Endothelial cell of umbilical vein (primary cell): Measurements from ENCODE around the gene AGBL5. TPM values are rescaled to one million over a fixed set of nuclear protein-coding genes. Genes with fewer than 3 reads are reported as not detected.
"Not testable (repeated sequence)": the region's sequence is repeated elsewhere in the genome, so short reads cannot be mapped to it uniquely, and the experiment has no call there.

Experiments used
- BruUV-seq: library from RNA; stranded (reverse); fragments of 400-500 nt; replicated peaks from 2 replicates; lab custom pipeline; 2021; lab: Mats Ljungman, UMichigan
- CTCF ChIA-PET: fragments of 300-600, 350-600 bp; sonication (Branson Sonifier 250); formaldehyde crosslinking; loops from one replicate; lab custom pipeline; 2021; ENCODE audit warnings: antibody characterized with exemption, inconsistent platforms; lab: Charles Lee
- POLR2A ChIA-PET: fragments of 300-600, 350-600 bp; sonication (Branson Sonifier 250); formaldehyde crosslinking; loops from one replicate; lab custom pipeline; 2021; ENCODE audit warnings: antibody characterized with exemption, inconsistent platforms; lab: Charles Lee
- DNase-seq: peaks from one replicate; pipeline ENCODE4 v3.0.0-alpha.2; 2011; ENCODE audit warnings: low read depth, low spot score
- FAIRE-seq: peaks from 2 replicates; lab custom pipeline; 2011; peaks lifted over from hg19 to GRCh38; lab: Jason Lieb, UNC
- H2AFZ ChIP-seq: 2 replicates; pipeline ENCODE4 v1.6.0; 2012; ENCODE audit warnings: low read depth, low read length, control low read depth, inconsistent platforms
- H3K27ac ChIP-seq: 2 replicates; pipeline ENCODE4 v1.5.1; 2011; ENCODE audit warnings: low read depth, mild to moderate bottlenecking, control low read depth, low read length, moderate library complexity; ENCODE audit not compliant: insufficient read depth
- H3K27me3 ChIP-seq, 2 experiments: 2 replicates each; pipeline versions ENCODE4 v1.6.0 to v1.6.1; 2011; ENCODE audit warnings: low read length in 2 of 2, mixed read lengths in 1 of 2; ENCODE audit not compliant: control insufficient read depth in 2 of 2, insufficient read depth in 2 of 2
- H3K36me3 ChIP-seq, 2 experiments: 2 replicates in 1 of 2; 3 replicates in 1 of 2; pipeline ENCODE4 v1.5.1; 2011; ENCODE audit warnings: low read length in 2 of 2, mild to moderate bottlenecking in 1 of 2, moderate library complexity in 1 of 2; ENCODE audit not compliant: control insufficient read depth in 2 of 2, insufficient read depth in 2 of 2; ENCODE audit errors: extremely low read depth in 1 of 2
- H3K4me1 ChIP-seq: 3 replicates; pipeline ENCODE4 v1.5.1; 2011; ENCODE audit warnings: mild to moderate bottlenecking, low read length; ENCODE audit not compliant: control insufficient read depth, insufficient read depth; ENCODE audit errors: extremely low read depth
- H3K4me2 ChIP-seq: 2 replicates; pipeline ENCODE4 v1.6.1; 2011; ENCODE audit warnings: low read length, control low read depth, mixed read lengths; ENCODE audit not compliant: insufficient read depth
- H3K4me3 ChIP-seq, 3 experiments: fragments of 200-600 bp in 1 of 3; sonication (generic), shearing (Covaris generic) in 1 of 3; replicated peaks in 1 of 3; 2 replicates each; pipeline ENCODE4 v1.5.1; 2011 to 2016; ENCODE audit warnings: control low read depth in 3 of 3, low read length in 3 of 3, mild to moderate bottlenecking in 2 of 3, inconsistent platforms in 1 of 3, low read depth in 1 of 3, moderate library complexity in 1 of 3; ENCODE audit not compliant: insufficient read depth in 1 of 3
- H3K79me2 ChIP-seq: 2 replicates; pipeline ENCODE4 v1.6.0; 2012; ENCODE audit warnings: low read length, inconsistent platforms; ENCODE audit not compliant: control insufficient read depth, insufficient read depth
- H3K9ac ChIP-seq: replicated peaks from 2 replicates; pipeline ENCODE3; 2011; ENCODE audit warnings: low read length, control low read depth; ENCODE audit not compliant: insufficient read depth; ENCODE audit errors: extremely low read depth
- H3K9me1 ChIP-seq: replicated peaks from 3 replicates; pipeline ENCODE4 v1.6.0; 2011; ENCODE audit warnings: mild to moderate bottlenecking, low read length; ENCODE audit not compliant: control insufficient read depth, insufficient read depth; ENCODE audit errors: extremely low read depth
- H3K9me3 ChIP-seq: replicated peaks from 2 replicates; pipeline ENCODE4 v1.5.1; 2012; ENCODE audit warnings: low read length, inconsistent platforms; ENCODE audit not compliant: control insufficient read depth, insufficient read depth
- H4K20me1 ChIP-seq: replicated peaks from 2 replicates; pipeline ENCODE3; 2011; ENCODE audit warnings: mild to moderate bottlenecking, low read length; ENCODE audit not compliant: control insufficient read depth, insufficient read depth; ENCODE audit errors: extremely low read depth
- CTCF ChIP-seq, 2 donors: IDR thresholded peaks; 1 replicate in 1 of 2; 2 replicates in 1 of 2; pipeline ENCODE4 v1.5.1; 2011; ENCODE audit warnings: low read length in 2 of 2, mild to moderate bottlenecking in 2 of 2, moderate library complexity in 2 of 2, control low read depth in 1 of 2, inconsistent platforms in 1 of 2, low read depth in 1 of 2; ENCODE audit not compliant: insufficient read depth in 1 of 2; ENCODE audit errors: extremely low read depth in 1 of 2
- EZH2 ChIP-seq: IDR thresholded peaks from 2 replicates; pipeline ENCODE4 v1.6.1; 2012; ENCODE audit warnings: borderline replicate concordance, low read depth, mild to moderate bottlenecking, moderate library complexity, low read length, inconsistent platforms; ENCODE audit not compliant: severe bottlenecking
- FOS ChIP-seq: IDR thresholded peaks from 2 replicates; pipeline ENCODE4 v1.6.1; 2011; ENCODE audit warnings: mild to moderate bottlenecking, low read length, moderate library complexity, borderline replicate concordance; ENCODE audit not compliant: insufficient read depth
- GATA2 ChIP-seq: IDR thresholded peaks from 2 replicates; pipeline ENCODE4 v1.7.0; 2011; ENCODE audit warnings: low read depth, mild to moderate bottlenecking, moderate library complexity, mixed read lengths, low read length; ENCODE audit not compliant: insufficient read length, insufficient read depth
- JUN ChIP-seq: IDR thresholded peaks from 2 replicates; pipeline ENCODE4 v1.6.1; 2011; ENCODE audit warnings: borderline replicate concordance, low read depth; ENCODE audit not compliant: insufficient read length, insufficient read depth
- MAX ChIP-seq: IDR thresholded peaks from 2 replicates; pipeline ENCODE4 v1.6.1; 2011; ENCODE audit not compliant: insufficient read depth, insufficient read length
- MYC ChIP-seq: IDR thresholded peaks from one replicate; pipeline ENCODE4 v1.6.1; 2011; ENCODE audit warnings: mild to moderate bottlenecking, low read depth, low read length
- POLR2A ChIP-seq: IDR thresholded peaks from 2 replicates; pipeline ENCODE4 v1.6.1; 2012; ENCODE audit warnings: low read depth, mild to moderate bottlenecking, control low read depth, low read length
- POLR2AphosphoS5 ChIP-seq: IDR thresholded peaks from 2 replicates; pipeline ENCODE4 v1.6.1; 2012; ENCODE audit warnings: low read depth, mild to moderate bottlenecking, control low read depth, low read length, moderate library complexity; ENCODE audit not compliant: insufficient read depth
- dilution Hi-C: fragments of 300-500 bp; cut with MboI; formaldehyde crosslinking; loops from one replicate; pipeline ENCODE4 v1.15.0; 2019; ENCODE audit warnings: low sequenced_read_pairs; ENCODE audit not compliant: extremely low pct_ligation_motif_present
- intact Hi-C: fragments of 100-400 bp; cut with micrococcal nuclease; formaldehyde crosslinking; loops from one replicate; pipeline ENCODE4 v1.10.0; 2022
- polyA plus RNA-seq, 4 experiments: library from polyadenylated mRNA; depleted of rRNA in 3 of 4; stranded (reverse) in 3 of 4; unstranded in 1 of 4; fragments of >200 nt; gene quantifications; 2 replicates each; pipeline versions ENCODE4 v1.2.1 to v1.2.3, GENCODE V29; 2011 to 2012; ENCODE audit warnings: missing spikeins in 1 of 4
- total RNA-seq: library from RNA; stranded (reverse); gene quantifications from 2 replicates; pipeline ENCODE4 v1.2.3, GENCODE V29; 2021

The AGBL5 gene
- total and polyA plus RNA-seq, 2 donors (not counting 3 experiments of a cell fraction or from before 2014, with no cell fraction given), result 28.2 to 41.9 TPM

GRCh38 chr2:27118525-27119329 is 67.3 kb downstream of the AGBL5 start, which contains the start of gene CGREF1:
Gene CGREF1 (minus strand): TSS chr2:27119128. CDS start chr2:27104366, 14,762 bp downstream.
- dilution Hi-C loops, result no loop called here
- no peaks in the 10 kb centered on the region for H3K36me3 ChIP-seq
- H3K4me1 ChIP-seq, result no peaks in the 10 kb centered on the region
- H4K20me1 ChIP-seq, result no peaks in the 10 kb centered on the region
- BruUV-seq, result no TSS peak
- no peak within 1 kb of the TSS for H3K9ac ChIP-seq
- intact Hi-C loops, result no loop called here
- CTCF ChIA-PET, result interaction anchor here (0.8 kb wide), 2 partner anchors 11 to 184 kb away, joined by 3 to 4 read pairs; no protein-coding TSS in a partner anchor
- FAIRE-seq (no peak), DNase-seq (peak; percentile 22)
- H3K4me3 ChIP-seq, result peak within 1 kb of the TSS in 2 of 3 experiments; percentile 5 to 43
- POLR2A ChIA-PET, result no interaction called here
- H3K27me3 ChIP-seq, result peaks cover 13 to 25% of the 10 kb centered on the region in 2 experiments
- H2AFZ ChIP-seq, result peak within 1 kb of the TSS; percentile 88
- TF ChIP-seq EZH2 (peak; percentile 51), CTCF (IDR thresholded peaks at IDR 0.05; ENCODE audit: extremely low read depth in 1 of 2, insufficient read depth in 1 of 2, low read depth in 1 of 2, low read length in 2 of 2) (no peak), POLR2A (no peak), GATA2 (no peak), JUN (no peak), FOS (no peak), MAX (peak; percentile 68), POLR2AphosphoS5 (no peak), MYC (no peak)
- H3K9me1 ChIP-seq, result no peaks in the 10 kb centered on the region
- H3K4me2 ChIP-seq, result peak within 1 kb of the TSS; percentile 9
- H3K27ac ChIP-seq, result no peak within 1 kb of the TSS
- H3K9me3 ChIP-seq, result no peaks in the 10 kb centered on the region
- H3K79me2 ChIP-seq, result no peaks in the 10 kb centered on the region

GRCh38 chr2:27119330-27119670 is 67.8 kb downstream of the AGBL5 start:
- POLR2A ChIA-PET, dilution Hi-C loops, CTCF ChIA-PET, intact Hi-C loops, H3K27ac ChIP-seq, DNase-seq, H3K36me3 ChIP-seq, H3K79me2 ChIP-seq, H3K9ac ChIP-seq, H4K20me1 ChIP-seq, H3K4me1 ChIP-seq, H3K9me3 ChIP-seq, BruUV-seq, H3K9me1 ChIP-seq: not testable (repeated sequence)
- peak overlapping the region; percentile 7 for H2AFZ ChIP-seq
- peak overlapping the region in 1 of 3 experiments; percentile 43 for H3K4me3 ChIP-seq
- peak overlapping the region; percentile 9 for H3K4me2 ChIP-seq
- peak; percentile 54 for FAIRE-seq
- H3K27me3 ChIP-seq, result peaks cover 13 to 25% of the 10 kb centered on the region in 2 experiments
